Astrocyte (in vitro differentiated cells and primary cell): ENCODE measurements around the gene PSMA2.

Experiments used
- CTCF ChIP-seq: IDR thresholded peaks from 2 replicates; pipeline ENCODE4 v1.5.1; 2011; ENCODE audit warnings: low read depth, mild to moderate bottlenecking, inconsistent platforms, low read length, moderate library complexity; ENCODE audit not compliant: insufficient read depth
- EZH2 ChIP-seq: IDR thresholded peaks from 2 replicates; pipeline ENCODE4 v1.6.1; 2012; ENCODE audit warnings: mild to moderate bottlenecking, low read length, inconsistent platforms; ENCODE audit not compliant: insufficient read depth

- TF ChIP-seq CTCF (no peak), EZH2 (no peak)
These were observed 48.1 kb upstream of the PSMA2 start for GRCh38 chr7:42980084-42980483.
